ENCODE results near the gene TRIM27.
A peak's percentile ranks its signal among the peaks of the same experiment; 100 is the strongest.
"Not testable (repeated sequence)": the region's sequence is repeated elsewhere in the genome, so short reads cannot be mapped to it uniquely, and the experiment has no call there.

Gene TRIM27

DNA sequence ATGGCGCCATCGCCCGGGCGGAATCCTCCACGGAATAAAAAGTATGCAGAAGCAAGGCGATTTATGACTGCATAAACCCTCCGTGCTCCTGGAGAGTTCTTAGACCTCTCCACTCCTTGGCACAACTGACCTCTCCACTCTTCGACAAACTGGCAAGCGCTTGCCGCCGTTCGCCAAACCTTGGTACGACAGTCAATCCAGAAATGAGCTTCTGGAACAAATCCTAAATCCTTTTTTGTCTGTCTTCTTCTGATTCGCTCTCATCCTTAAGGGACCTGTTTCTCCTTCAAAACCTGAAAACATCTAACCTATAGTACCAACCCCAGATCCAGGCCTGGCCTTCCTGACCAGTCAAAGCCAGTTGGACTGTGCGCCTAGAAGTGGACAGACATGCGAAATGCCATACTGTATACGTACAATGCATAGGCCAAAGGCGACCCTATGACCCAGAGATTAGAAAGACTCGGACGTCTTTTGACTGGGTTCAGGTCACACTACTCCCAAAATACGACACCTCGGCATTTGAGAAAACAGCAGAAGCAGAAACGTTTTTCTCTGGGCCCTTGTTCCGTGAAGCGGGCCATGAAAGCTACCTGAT lies 59.4 kb downstream of the TRIM27 start:
- no peak for DNase-seq (ENCODE audit: low read depth in 2 of 2)

DNA sequence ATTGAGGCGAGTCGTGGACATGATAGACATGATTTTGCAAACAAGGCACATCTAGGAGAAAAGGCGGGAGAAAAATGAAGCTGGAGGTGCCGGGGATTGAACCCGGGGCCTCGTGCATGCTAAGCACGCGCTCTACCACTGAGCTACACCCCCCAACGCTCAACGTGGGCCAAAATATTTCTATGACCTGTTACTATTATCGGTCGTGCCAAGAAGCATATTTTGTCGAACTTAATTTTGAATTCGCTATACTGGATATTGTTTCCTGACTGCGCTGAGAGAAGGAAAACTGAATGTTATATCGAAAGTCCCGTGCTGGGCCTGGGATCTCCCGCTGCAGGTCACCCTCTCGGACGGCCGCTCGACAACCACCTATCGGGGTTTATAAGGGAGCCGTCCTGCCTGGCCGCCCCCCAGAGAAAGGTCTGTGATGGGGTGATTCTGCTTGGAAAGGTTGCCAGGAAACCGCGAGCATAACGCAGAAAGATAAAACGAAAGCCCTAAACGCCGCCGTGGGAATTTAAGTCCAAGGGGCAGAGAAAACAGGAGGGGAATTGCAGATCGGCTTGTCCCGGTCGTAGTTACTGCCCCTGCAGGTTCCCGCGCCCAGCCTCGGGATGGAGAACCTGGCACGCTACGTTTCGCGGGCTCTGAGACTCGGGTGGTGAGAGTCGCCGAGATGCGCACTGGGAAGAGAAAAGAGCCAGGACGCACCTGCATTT lies 60.0 kb downstream of the TRIM27 start:
- peak; percentile 78 to 83 for DNase-seq (ENCODE audit: low read depth in 2 of 2)

DNA sequence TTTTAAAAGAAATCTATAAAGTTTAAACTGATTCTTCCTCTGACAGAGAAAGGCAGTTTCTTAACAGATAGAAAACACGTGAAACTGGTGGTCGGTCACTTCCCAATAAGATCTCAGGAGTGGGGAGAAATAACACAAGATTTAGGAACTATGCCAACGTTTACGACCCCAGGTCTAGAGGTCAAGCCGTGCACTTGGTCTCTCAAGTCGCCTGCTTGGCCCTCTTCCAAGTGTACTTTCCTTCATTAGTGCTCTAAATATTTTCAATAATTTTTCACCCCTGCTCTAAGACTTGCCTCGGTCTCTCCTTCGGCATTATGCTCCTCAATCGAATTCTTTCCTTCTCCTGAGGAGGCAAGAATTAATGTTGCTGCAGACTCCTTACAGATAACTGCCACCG lies 61.7 kb downstream of the TRIM27 start:
- DNase-seq (ENCODE audit: low read depth in 2 of 2), result no peak

DNA sequence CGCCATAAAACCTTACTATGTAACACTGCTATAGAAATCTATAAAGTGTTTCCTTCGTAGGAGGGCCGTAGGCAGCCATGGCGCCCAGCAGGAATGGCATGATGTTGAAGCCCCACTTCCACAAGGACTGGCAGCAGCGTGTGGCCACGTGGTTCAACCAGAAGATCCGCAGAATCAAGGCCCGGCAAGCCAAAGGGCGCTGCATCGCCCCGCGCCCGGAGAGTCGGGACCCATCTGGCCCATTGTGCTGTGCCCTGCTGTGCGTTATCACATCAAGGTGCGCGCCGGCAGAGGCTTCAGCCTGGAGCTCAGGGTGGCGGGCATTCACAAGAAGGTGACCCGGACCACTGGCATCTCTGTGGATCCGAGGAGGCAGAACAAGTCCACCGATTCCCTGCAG lies 62.4 kb downstream of the TRIM27 start:
- DNase-seq (ENCODE audit: low read depth in 2 of 2), result no peak

DNA sequence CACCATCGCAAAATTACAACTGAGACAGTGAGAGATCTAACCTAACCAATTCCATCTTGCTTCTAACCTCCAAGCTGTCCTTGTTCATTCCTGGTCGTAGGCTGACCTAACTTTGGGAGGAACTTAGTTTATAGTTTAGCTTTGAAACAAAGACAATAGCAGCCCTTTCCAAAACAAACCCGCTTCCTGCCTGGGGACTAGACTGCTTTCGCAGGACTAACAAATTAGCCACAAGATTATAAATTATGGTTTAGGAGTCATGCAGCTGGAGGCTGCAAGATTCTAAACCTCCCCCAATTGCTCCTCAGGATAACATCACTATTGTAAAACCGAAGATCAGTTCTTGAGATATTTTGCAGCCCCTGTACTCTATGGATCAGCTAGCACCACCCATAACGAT lies 63.2 kb downstream of the TRIM27 start:
- DNase-seq (ENCODE audit: low read depth in 2 of 2), result no peak

DNA sequence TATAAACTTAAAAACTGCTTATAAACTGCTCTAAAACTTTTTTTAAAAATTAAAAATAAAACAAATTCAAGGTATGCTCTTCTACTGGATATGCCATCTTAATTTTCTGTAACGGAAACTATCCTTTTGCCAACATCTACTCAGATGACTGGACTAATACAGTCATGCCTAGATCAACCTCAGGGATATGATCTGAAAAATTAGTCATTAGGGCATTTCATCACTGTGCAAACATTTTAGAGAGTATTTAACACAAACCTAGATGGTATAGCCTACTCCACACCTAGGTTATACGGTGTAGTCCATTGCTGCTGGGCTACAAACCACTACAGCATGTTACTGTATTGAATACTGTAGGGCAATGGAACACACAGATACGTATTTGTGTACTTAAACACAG lies 64.8 kb downstream of the TRIM27 start:
- DNase-seq (ENCODE audit: low read depth in 2 of 2), result no peak

DNA sequence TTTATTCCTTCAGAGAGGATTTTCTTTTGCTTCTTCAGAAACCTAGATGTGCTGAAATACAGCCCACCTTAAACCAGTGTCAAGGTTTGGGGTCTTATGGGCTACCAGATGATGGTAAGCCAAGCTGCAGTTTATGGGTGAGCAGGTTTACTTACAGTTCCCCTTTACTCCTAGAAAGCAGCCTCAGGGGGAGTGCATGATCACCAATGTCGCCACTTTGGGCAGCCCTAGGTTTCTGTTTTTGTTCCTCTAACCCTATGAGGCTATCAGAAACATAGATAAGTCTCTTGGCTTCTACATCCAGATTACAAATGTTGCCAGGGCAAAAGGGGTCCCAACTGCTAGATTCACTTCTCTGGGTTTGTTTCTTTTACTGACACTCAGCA lies 67.2 kb downstream of the TRIM27 start:
- DNase-seq (ENCODE audit: low read depth in 2 of 2), result no peak

DNA sequence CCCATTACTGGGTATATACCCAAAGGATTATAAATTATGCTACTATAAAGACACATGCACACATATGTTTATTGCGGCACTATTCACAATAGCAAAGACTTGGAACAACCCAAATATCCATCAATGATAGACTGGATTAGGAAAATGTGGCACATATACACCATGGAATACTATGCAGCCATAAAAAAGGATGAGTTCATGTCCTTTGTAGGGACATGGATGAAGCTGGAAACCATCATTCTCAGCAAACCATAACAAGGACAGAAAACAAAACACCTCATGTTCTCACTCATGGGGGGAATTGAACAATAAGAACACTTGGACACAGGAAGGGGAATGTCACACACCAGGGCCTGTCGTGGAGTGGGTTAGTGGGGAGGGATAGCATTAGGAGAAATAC lies 69.4 kb downstream of the TRIM27 start:
- DNase-seq (ENCODE audit: low read depth in 2 of 2), result not testable (repeated sequence)

Data from stimulated activated CD4-positive, alpha-beta T cell treated with anti-CD3 and anti-CD28 coated beads, Interleukin-1b, Interleukin-23, amount 100 ng/mL, for 1 hour (primary cell).